Activated naive CD4-positive, alpha-beta T cell treated with anti-CD3 and anti-CD28 coated beads, Interleukin-2, amount 50 U/mL, for 24 hours (primary cell): ENCODE measurements around the gene NMT1.
"Not testable (repeated sequence)": the region's sequence is repeated elsewhere in the genome, so short reads cannot be mapped to it uniquely, and the experiment has no call there.

ENCODE experiments used
- H3K27ac Mint-ChIP-seq: one replicate; pipeline ENCODE4 v1.8.0; 2021; ENCODE audit warnings: mild to moderate bottlenecking, mixed read lengths
- H3K27me3 Mint-ChIP-seq: one replicate; pipeline ENCODE4 v1.8.0; 2021; ENCODE audit warnings: mixed read lengths
- H3K36me3 Mint-ChIP-seq: one replicate; pipeline ENCODE4 v1.8.0; 2021; ENCODE audit warnings: mixed read lengths
- H3K4me1 Mint-ChIP-seq: one replicate; pipeline ENCODE4 v1.8.0; 2021; ENCODE audit warnings: mixed read lengths
- H3K4me3 Mint-ChIP-seq: one replicate; pipeline ENCODE4 v1.8.0; 2021; ENCODE audit warnings: mild to moderate bottlenecking, mixed read lengths
- H3K9me3 Mint-ChIP-seq: one replicate; pipeline ENCODE4 v1.8.0; 2021; ENCODE audit warnings: mixed read lengths

NMT1 gene

DNA sequence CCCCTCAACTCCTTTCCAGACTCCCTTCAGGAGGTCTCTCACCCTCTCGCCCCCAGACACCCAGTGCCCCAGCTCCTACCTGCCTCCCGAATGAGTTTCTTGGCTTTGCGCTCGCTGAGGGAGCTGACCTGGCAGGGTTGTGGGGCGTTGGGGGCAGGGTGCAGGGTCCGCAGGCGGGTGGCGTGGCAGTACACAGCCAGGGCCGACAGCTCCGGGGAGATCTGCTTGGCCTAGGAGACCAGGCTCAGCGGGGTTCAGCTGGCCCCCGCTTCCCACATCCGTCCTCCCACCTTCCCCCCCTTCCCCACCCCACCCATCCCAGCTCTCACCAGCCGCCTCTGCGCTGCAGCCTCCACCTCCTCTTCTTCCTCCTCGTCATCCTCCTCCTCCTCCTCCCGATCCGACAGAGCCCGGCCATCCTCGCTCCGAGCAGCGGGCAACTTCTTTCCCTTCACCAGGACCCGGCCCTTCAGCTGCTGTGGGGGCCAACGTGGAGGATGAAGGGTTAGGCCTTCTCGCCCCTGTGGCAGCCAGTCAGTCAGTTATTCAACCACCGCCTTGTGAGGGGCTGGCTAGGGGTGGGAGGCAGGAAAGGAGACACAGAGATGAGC lies 54.0 kb downstream of the NMT1 start:
- Mint-ChIP-seq H3K27ac (no peak overlapping the region), H3K9me3 (no peaks in the 10 kb centered on the region), H3K27me3 (no peaks in the 10 kb centered on the region), H3K36me3 (no peaks in the 10 kb centered on the region), H3K4me1 (no peaks in the 10 kb centered on the region), H3K4me3 (no peak overlapping the region)

DNA sequence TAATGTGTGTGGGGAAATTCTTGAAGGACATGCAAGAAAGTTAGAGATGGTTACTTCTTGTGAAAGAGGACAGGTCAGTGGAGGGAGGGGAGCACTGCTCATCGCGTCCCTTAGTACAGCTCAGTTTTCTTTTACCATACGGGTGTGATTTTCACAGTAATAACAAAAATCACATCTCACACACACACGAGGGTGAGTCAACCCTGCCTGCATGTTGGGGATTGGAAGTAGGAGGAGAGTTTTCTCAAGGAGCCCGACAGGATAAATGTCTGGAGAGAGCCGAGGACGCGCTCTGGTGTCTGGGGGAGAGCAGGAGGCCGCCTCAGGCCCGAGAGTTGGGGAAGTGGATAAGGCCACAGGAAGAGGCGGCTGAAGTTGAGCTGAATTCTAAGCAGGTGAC lies 54.8 kb downstream of the NMT1 start:
- no peak overlapping the region for H3K4me3 Mint-ChIP-seq
- H3K4me1 Mint-ChIP-seq: no peaks in the 10 kb centered on the region
- no peak overlapping the region for H3K27ac Mint-ChIP-seq
- H3K9me3 Mint-ChIP-seq: no peaks in the 10 kb centered on the region
- no peaks in the 10 kb centered on the region for H3K36me3 Mint-ChIP-seq
- H3K27me3 Mint-ChIP-seq: no peaks in the 10 kb centered on the region

DNA sequence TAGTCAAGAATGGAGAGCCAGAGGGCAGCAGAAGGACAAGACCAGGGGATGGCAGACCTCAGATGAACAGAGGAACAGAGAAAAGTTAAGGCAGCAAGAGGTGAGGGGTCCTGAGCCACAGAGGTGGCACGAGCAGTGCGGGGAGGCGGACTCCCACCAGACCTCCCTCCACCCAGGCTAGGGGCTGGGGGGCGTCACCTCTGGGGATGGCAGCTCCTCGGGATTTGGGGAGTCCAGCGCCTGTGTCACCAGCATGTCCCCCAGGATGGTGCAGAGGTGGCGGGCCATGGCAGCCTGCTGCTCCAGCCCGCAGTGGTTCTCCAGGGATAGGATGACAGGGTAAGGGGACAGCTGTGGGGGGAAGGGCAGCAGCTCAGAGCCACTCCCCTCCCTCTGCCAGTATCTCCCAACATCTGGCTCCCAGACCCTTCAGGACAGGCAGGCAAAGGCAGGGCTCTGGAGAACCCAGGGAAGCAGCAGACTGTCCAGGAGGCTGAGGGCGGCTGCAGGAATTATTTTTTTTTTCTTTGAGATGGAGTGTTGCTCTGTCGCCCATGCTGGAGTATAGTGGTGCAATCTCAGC lies 55.4 kb downstream of the NMT1 start:
- no peak overlapping the region for H3K27ac Mint-ChIP-seq
- H3K36me3 Mint-ChIP-seq: no peaks in the 10 kb centered on the region
- H3K9me3 Mint-ChIP-seq: no peaks in the 10 kb centered on the region
- H3K27me3 Mint-ChIP-seq: no peaks in the 10 kb centered on the region
- no peaks in the 10 kb centered on the region for H3K4me1 Mint-ChIP-seq
- H3K4me3 Mint-ChIP-seq: no peak overlapping the region

DNA sequence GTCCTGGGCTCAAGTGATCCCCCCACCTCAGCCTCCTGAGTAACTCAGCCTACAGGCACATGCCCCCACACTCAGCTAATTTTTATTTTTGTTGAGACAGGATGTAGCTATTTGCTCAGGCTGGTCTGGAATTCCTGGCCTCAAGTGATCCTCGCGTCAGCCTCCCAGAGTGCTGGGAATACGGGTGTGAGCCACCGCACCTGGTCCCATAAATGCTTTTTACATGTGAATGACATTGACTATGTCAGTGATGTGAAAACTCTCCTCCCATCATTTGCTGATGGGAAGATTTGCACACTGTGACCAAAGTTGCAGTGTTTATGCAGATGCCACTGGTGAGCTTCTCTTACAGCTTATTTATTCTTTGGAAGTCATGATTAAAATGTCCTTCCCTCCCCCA lies 56.2 kb downstream of the NMT1 start:
- H3K27ac Mint-ChIP-seq: no peak overlapping the region
- no peaks in the 10 kb centered on the region for H3K27me3 Mint-ChIP-seq
- no peaks in the 10 kb centered on the region for H3K36me3 Mint-ChIP-seq
- H3K4me1 Mint-ChIP-seq: no peaks in the 10 kb centered on the region
- no peak overlapping the region for H3K4me3 Mint-ChIP-seq
- H3K9me3 Mint-ChIP-seq: no peaks in the 10 kb centered on the region

DNA sequence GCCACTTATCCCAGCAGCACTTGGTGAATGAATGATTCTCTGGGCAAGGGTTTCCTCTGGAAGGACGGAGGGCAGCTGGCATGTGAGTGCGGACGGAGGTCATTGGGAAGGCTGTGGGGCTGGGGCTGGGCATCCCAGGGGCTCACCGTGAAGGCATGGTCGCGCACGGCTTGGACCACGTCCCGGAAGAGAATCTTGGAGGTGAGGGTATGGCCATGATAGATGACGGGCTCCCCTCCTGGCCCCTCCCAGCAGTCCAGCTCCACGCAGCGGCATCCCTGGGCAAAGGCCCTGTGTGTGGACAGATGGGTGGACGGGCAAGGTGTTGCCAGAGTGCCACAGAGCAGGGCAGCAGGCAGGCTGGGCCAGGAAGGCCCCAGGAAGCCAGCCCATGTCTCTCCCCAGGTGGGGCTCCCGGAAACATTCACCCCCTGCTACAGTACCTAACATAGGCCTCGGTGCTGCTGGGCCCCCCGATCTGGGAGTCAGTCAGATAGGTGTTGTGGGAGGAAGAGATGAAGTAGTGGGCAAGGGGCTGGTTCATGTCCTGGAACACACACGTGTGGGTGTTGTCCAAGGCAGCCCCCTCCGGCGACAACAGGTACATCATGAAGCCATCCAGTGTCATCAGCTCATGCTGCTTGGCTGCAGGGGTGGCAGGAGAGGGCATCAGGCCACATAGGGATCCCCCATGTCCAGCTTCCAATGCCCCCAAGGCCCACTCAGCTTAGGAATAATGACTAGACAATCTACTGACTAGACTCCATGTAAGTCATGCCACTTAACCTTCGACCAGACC lies 56.9 kb downstream of the NMT1 start:
- no peak overlapping the region for H3K27ac Mint-ChIP-seq
- H3K27me3 Mint-ChIP-seq: no peaks in the 10 kb centered on the region
- no peak overlapping the region for H3K4me3 Mint-ChIP-seq
- H3K36me3 Mint-ChIP-seq: no peaks in the 10 kb centered on the region
- H3K4me1 Mint-ChIP-seq: no peaks in the 10 kb centered on the region
- H3K9me3 Mint-ChIP-seq: no peaks in the 10 kb centered on the region

DNA sequence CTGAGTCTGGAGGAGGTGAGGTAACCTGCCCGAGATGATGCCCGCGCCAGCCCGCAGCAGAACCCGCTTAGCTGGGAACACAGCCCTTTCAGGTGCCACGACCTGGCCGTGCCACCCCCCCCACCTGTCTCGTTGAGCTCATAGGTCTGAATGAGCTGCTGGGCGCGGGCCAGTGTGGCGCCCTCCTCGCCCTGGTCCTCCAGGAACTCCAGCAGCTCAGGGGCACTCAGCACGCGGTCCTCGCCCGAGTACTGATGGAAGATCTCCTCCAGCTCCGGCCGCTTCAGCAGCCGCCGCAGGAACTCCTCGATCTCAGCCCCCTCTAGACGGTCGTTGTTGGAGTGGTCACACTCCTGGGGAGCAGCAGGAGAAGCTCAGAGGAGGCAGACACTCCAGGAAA lies 57.6 kb downstream of the NMT1 start:
- H3K27ac Mint-ChIP-seq: no peak overlapping the region
- H3K4me3 Mint-ChIP-seq: no peak overlapping the region
- H3K36me3 Mint-ChIP-seq: no peaks in the 10 kb centered on the region
- H3K4me1 Mint-ChIP-seq: no peaks in the 10 kb centered on the region
- no peaks in the 10 kb centered on the region for H3K27me3 Mint-ChIP-seq
- H3K9me3 Mint-ChIP-seq: no peaks in the 10 kb centered on the region

DNA sequence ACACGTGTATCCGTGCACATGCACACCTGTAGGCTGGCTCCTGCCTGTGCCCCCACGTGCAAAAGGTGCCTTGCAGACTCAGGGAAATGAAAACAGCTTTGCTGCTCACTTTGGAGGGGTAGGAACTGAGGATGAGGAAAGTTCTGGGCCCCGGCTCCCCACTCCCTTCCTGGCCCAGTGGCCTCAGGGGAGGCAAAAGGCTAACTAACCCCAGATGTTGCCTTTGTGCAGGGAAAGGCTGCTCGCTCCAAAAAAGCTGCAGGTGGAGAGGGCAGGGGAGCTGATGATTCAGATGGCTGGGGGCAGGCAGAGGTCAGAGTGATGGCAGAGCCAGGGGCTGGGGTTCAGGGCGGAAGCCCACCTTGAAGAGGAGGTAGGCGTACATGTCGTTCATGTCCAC lies 58.8 kb downstream of the NMT1 start:
- H3K9me3 Mint-ChIP-seq: no peaks in the 10 kb centered on the region

DNA sequence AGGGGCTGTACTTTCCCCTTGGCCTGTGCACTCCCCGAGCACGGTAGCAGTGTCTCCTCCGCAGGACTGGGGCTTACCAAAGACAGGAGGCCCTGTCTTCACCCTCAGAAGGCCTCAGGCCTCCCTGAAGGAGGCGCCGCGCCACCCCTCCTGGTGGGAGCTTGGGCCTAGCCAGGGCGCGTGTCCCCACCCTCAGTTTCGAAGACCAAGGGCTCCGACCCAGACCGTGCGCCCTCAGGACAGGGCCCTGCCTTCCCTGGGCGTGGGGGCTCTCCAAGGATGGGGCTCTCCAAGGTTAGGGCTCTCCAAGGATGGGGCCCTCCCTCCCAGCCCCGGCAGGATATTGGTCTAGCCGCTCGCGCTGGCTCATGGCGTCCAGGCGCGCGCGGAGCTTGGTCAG lies 59.4 kb downstream of the NMT1 start:
- no peaks in the 10 kb centered on the region for H3K27me3 Mint-ChIP-seq
- no peak overlapping the region for H3K4me3 Mint-ChIP-seq
- no peak overlapping the region for H3K27ac Mint-ChIP-seq
- no peaks in the 10 kb centered on the region for H3K9me3 Mint-ChIP-seq
- no peaks in the 10 kb centered on the region for H3K4me1 Mint-ChIP-seq
- no peaks in the 10 kb centered on the region for H3K36me3 Mint-ChIP-seq

More for the DNA sequence above, 58.8 kb downstream of the NMT1 start:
- H3K4me3 Mint-ChIP-seq: no peak overlapping the region
- H3K4me1 Mint-ChIP-seq: no peaks in the 10 kb centered on the region
- H3K27me3 Mint-ChIP-seq: no peaks in the 10 kb centered on the region
- no peaks in the 10 kb centered on the region for H3K36me3 Mint-ChIP-seq
- no peak overlapping the region for H3K27ac Mint-ChIP-seq

DNA sequence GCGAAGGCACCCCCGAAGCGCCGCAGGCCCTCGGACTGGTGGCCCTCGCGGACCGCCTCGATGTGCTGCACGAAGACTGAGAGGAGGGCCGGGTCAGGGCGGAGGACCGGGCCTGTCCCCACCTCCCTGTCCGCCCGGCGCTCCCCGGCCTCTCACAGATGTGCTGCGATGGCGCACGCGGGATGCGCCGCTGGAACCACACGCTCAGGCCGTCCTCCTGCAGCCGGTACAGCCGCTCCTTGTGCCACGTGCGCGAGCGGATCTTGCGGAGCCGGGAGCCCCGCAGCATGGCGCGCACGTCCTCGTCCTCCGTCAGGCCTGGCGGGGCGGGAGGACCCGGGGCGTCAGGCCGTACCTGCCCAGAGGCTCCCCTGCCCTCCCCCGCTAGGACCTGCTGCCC lies 59.9 kb downstream of the NMT1 start:
- H3K4me1 Mint-ChIP-seq: no peaks in the 10 kb centered on the region
- H3K27me3 Mint-ChIP-seq: no peaks in the 10 kb centered on the region
- H3K9me3 Mint-ChIP-seq: no peaks in the 10 kb centered on the region
- H3K27ac Mint-ChIP-seq: no peak overlapping the region
- no peaks in the 10 kb centered on the region for H3K36me3 Mint-ChIP-seq
- no peak overlapping the region for H3K4me3 Mint-ChIP-seq

DNA sequence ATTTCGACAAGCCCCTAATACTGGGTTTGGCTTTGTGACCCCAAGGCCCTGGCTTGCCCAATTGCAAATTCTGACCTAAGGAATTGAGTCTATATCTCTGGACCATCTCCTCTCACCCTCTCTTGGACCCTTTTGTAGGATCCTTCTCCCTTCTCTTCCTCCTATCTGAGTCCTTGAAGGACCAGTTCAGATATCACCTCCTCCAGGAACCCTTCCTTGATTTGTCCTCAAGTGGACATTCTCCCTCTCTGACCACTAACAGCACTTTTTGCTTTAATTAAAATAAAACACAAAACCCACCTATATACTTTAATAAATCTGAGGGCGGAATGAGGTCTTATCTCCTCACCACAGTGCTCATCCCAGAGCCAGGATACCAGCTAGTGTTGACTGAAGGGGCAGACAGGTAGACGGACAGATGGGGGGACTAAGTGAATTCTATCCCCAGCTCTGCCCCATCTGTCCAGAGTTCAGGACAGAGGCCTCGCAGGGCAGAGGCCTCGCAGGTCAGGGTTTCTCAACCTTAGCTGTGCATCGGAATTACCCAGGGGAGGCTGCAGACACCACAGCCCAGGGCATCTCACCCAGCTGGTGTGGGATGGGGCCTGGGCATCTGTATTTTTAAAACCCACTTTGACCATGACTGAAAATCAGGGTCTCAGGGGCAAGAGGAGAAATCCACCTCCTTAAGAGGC lies 62.1 kb downstream of the NMT1 start:
- Mint-ChIP-seq H3K36me3 (no peaks in the 10 kb centered on the region), H3K4me3 (no peak overlapping the region), H3K27me3 (no peaks in the 10 kb centered on the region), H3K27ac (no peak overlapping the region), H3K9me3 (no peaks in the 10 kb centered on the region), H3K4me1 (no peaks in the 10 kb centered on the region)

DNA sequence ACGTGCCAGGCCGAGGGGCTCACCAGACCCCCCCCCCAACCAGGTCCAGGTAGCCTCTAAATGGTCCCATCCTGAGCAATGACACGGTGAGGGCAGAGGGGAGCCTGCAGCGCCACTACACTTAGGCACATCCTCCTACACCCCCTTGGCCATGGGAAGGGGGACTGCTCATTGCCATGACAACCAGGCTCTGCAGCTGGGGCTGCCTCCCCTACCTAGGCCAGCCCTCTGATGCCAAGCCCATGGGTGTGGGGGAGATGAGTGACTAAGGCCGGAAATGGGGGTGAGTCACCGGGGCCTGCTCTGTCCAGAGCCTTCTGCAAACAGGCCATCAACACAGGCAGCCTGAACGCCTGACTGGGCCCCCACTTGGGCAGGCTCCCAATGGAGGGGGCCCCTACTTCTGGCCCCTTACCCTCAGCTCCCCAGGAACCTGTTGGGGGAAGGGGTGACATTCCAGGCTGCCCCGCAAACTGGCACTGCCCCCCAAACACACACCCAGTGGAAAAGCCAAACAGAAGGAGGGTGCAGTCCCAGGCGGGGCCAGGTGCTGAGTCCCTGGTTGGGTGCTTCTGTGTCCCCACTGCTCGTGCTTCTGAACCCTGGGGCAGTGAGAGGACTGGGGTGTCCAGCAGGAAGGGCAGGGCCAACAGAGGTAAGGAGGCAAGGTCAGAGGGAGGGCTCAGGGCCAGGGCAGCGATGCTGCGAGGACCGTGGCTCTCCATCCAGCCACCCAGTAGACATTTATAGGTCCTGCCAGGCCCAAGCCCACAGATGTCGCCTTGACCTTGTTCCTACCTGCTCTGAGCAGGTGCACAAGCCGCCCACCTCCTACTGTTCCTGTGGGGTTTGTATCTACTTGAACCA lies 63.0 kb downstream of the NMT1 start:
- Mint-ChIP-seq H3K27ac (no peak overlapping the region), H3K27me3 (no peaks in the 10 kb centered on the region), H3K36me3 (no peaks in the 10 kb centered on the region), H3K4me1 (no peaks in the 10 kb centered on the region), H3K9me3 (no peaks in the 10 kb centered on the region), H3K4me3 (no peak overlapping the region)

DNA sequence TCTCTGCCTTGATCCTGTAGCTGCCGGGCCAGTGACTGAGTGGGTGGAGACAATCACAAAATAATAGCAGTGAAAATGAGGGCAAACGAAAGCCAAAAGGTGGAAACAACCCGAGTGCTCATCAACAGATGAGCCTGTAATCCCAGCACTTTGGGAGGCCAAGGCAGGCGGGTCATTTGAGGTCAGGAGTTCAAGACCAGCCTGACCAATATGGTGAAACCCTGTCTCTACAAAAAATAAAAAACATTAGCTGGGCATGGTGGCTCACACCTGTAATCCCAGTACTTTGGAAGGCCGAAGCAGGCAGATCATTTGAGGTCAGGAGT lies 63.6 kb downstream of the NMT1 start:
- H3K36me3 Mint-ChIP-seq, H3K27me3 Mint-ChIP-seq, H3K4me3 Mint-ChIP-seq, H3K27ac Mint-ChIP-seq, H3K9me3 Mint-ChIP-seq, H3K4me1 Mint-ChIP-seq: not testable (repeated sequence)

DNA sequence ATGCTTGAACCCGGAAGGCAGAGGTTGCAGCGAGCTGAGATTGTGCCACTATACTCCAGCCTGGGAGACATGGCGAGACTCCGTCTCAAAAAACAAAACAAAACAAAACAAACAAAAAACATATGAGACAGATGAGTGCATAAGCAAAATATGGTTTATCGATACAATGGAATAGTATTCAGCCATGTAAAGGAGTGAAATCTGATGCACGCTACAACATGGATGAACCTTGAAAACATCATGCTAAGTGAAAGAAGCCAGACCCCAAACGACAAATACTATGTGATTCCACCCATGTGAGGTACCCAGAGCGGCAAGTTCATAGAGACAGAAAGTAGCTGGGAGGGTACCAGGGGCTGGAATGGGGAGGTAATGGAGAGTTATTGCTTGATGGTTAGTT lies 64.4 kb downstream of the NMT1 start:
- Mint-ChIP-seq H3K4me3 (no peak overlapping the region), H3K9me3 (no peaks in the 10 kb centered on the region), H3K36me3 (no peaks in the 10 kb centered on the region), H3K27me3 (no peaks in the 10 kb centered on the region), H3K27ac (peak overlapping the region; percentile 46), H3K4me1 (no peaks in the 10 kb centered on the region)

DNA sequence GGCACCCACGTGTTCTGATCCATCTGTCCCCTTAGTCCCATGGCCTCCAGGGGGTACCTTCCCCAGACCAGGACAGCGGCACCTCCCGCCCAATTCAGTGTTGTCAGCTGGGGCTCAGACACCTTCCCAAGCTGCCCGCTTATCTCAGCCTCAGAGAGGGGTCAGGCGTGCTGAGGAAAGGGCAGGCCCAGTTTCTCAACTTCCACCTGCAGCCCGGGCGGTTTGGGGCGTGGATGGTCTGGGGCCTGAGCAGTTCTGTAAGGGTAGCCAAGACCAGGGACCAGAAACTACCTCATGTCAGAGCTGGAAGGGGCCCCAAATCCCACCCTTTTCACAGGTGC lies 66.1 kb downstream of the NMT1 start:
- Mint-ChIP-seq H3K4me1 (peaks cover 6% of the 10 kb centered on the region), H3K36me3 (no peaks in the 10 kb centered on the region), H3K27me3 (no peaks in the 10 kb centered on the region), H3K9me3 (no peaks in the 10 kb centered on the region), H3K27ac (no peak overlapping the region), H3K4me3 (no peak overlapping the region)

DNA sequence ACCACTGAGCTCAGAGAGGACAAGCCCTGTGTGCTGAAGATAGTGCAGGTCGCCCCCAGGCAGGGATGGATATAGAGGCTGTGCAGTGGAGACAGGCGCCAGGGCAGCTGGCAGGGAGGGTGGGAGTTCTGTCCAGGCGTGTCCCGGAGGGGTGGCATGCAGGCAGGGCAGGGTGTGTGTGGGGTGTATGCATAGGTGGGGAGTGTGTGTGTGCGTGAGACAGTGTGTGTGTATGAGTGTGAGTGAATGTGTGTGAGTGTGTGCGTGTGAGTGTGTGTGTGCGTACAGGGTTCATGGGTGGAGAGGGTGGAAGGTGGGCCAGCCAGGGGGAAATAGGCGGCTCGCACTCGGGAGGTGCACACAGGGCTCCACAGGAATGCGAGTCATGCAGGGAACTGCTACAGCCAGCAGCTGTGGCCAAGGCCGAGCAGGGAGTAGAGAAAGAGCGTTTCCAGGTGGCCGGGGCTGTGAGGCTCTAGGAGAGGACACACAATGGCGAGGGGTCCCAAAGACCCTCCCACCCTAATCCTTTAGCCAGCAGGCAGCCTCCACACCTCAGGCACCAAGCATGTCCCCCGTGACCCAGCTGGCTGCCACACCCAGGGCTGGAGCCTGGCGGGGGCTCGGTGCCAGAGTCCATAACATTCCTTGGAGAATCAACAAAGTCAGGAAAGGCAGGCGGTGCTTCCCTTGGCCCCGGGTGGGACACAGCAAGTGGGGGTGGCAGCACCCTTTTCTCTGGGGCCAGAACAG lies 66.6 kb downstream of the NMT1 start:
- H3K4me3 Mint-ChIP-seq: no peak overlapping the region
- H3K36me3 Mint-ChIP-seq: no peaks in the 10 kb centered on the region
- H3K27ac Mint-ChIP-seq: no peak overlapping the region
- no peaks in the 10 kb centered on the region for H3K9me3 Mint-ChIP-seq
- H3K27me3 Mint-ChIP-seq: no peaks in the 10 kb centered on the region
- peaks cover 6% of the 10 kb centered on the region for H3K4me1 Mint-ChIP-seq
